ENCODE measurements around the gene FAM168B.

DNA sequence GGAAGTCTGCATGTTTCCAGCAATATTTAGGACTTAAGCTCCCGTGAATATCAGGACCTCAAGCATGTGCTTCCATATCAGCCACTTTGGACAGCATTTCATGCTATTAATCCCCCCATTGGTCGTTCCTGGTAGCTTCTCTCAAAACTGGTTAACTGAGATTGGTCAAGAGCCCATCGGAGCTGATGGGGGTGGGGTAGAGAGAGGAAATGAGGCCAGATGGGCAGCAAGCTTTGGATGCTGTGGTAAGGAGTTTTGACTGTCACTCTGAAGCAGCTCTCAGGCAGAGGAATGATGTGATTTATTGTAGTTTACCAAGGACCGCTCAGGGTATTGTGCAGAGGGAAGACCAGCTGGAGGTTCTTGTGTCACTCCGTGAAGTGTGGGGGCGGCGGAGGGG, 81.8 kb downstream of the FAM168B start:
- TF ChIP-seq ATF7 (IDR thresholded peaks at IDR 0.05; ENCODE audit: low read depth) (no peak), EP300 (IDR thresholded peaks at IDR 0.05; ENCODE audit: borderline replicate concordance in 1 of 2, control insufficient read depth in 1 of 2, low read depth in 2 of 2, low read length in 2 of 2) (no peak)
- TF ChIP-seq, protein P1, sequence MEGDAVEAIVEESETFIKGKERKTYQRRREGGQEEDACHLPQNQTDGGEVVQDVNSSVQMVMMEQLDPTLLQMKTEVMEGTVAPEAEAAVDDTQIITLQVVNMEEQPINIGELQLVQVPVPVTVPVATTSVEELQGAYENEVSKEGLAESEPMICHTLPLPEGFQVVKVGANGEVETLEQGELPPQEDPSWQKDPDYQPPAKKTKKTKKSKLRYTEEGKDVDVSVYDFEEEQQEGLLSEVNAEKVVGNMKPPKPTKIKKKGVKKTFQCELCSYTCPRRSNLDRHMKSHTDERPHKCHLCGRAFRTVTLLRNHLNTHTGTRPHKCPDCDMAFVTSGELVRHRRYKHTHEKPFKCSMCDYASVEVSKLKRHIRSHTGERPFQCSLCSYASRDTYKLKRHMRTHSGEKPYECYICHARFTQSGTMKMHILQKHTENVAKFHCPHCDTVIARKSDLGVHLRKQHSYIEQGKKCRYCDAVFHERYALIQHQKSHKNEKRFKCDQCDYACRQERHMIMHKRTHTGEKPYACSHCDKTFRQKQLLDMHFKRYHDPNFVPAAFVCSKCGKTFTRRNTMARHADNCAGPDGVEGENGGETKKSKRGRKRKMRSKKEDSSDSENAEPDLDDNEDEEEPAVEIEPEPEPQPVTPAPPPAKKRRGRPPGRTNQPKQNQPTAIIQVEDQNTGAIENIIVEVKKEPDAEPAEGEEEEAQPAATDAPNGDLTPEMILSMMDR (IDR thresholded peaks at IDR 0.05 in 2 of 3, conservative IDR thresholded peaks at IDR 0.05 in 1 of 3; ENCODE audit: control insufficient read depth in 2 of 3, extremely low read depth in 1 of 3, insufficient read depth in 1 of 3, low read depth in 3 of 3, low read length in 3 of 3): no peak
